Measurements from ENCODE around the gene AKNA. TPM values are rescaled to one million over a fixed set of nuclear protein-coding genes. Genes with fewer than 3 reads are reported as not detected.
"Not testable (repeated sequence)": the region's sequence is repeated elsewhere in the genome, so short reads cannot be mapped to it uniquely, and the experiment has no call there.

The AKNA gene
- total RNA-seq, 8 experiments from 2014 or later: 2.7 to 25.7 (median 10.8) TPM

DNA sequence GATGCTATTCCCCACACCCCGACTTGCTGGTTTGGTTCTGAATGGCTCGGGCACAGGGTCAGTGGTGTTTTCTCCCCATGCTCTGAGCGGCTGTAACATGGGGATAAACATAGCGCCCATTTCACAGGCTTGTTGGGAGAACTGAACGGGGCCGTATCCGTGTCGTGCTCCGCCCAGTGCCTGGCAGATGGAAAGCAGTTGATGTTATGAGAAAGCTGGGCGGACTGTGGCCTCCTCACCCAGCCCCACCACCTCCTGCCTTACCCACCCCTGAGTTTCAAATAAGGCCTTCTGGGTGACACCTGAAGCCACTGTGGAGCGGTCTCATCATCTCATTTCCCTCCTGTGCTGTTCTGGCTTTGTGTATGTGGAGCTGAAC, 43.6 kb downstream of the AKNA start:
- Histone ChIP-seq H3K4me1 (replicated peaks in 1 of 2) (peaks cover 7 to 8% of the 10 kb centered on the region in 2 donors), H3K4me3 (no peak overlapping the region), H3K27ac (no peak overlapping the region)
- 46 to 100% (median 92%) methylated on average over 1 to 9 of the region's 11 CpGs; no CpG with 5 or more reads in 3 of the 10 experiments for WGBS, 10 experiments
- ATAC-seq (replicated peaks in 6 of 8): no peak
- in situ Hi-C loops (cut with MboI; ENCODE audit: low pct_unique_long_range_greater_than_20kb in 2 of 9, low sequenced_read_pairs in 9 of 9, unreplicated experiment in 9 of 9): no loop called here

DNA sequence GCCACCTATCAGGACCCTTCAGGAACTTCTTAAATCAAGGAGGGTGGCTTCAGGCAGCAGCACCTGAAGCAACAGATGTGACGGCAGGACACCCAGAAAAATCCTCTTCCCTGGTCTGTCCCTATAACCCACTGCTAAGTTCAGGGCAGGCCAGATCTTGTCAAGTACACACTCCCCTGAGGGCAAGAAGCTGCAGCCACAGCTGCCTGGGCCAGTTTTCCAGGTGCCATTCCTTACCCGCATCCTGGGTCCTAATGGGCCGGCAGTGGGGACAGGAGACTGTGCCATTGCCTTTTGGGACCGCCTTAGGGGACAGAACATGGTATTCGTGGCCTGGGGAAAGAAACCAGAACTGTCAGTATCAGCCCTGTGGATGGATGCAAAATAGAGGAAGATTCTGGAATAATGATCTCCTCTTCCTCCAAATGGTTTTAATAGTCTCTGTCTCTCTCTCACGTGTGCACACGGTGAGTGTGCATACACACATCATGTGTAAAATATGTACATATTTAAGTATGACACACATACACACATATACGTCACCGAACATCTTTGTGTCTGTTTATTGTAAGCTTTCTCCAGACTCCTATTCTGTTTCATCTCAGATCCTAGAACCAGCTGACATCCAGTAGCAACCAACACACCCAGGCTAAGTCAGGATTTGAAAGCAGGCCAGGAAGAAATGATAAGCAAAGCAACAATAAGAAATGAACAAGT, 44.2 kb downstream of the AKNA start:
- peaks cover 4 to 5% of the 10 kb centered on the region in 2 donors for H3K4me1 ChIP-seq (replicated peaks in 1 of 2)
- H3K27ac ChIP-seq: no peak overlapping the region
- H3K4me3 ChIP-seq: no peak overlapping the region
- in situ Hi-C loops (cut with MboI; ENCODE audit: low pct_unique_long_range_greater_than_20kb in 2 of 9, low sequenced_read_pairs in 9 of 9, unreplicated experiment in 9 of 9): no loop called here
- WGBS, 10 experiments: 63 to 100% (median 97%) methylated on average over 1 to 9 of the region's 9 CpGs; no CpG with 5 or more reads in 2 of the 10 experiments
- no peak for ATAC-seq (replicated peaks in 6 of 8)

DNA sequence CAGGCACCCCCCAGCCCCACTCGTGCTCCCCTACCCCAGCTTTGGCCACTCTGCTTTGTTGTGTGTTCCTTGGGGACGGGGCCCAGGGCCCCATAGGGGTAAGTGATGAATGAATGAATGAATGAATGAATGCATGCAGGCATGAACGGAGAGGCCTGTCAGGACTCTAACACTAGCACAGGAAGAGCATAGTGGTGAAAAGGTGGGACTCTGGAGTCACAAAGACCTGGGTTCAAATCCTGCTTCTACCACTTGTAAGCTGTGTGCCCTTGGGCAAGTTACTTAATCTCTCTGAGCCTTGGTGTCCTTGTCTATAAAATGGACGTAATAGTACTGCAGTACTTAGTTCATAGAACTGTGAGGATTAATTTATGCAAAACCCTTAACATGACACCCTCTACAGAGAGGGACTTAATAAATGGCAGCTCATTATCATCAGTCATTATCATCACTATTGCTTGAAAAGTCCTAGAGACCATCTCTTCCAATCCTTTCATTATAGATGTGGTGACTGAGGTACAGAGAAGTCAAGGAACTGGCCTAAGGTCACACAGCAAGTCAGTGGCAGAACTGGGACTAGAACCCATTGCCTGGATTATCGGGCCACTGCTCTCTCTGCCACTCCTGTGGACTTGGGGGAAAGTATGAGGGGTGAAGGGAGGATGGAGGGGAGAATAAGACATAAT, 44.9 kb downstream of the AKNA start:
- 71 to 100% (median 100%) methylated on average over 1 to 3 of the region's 5 CpGs; no CpG with 5 or more reads in 5 of the 10 experiments for WGBS, 10 experiments
- Histone ChIP-seq H3K27ac (no peak overlapping the region), H3K4me3 (no peak overlapping the region), H3K4me1 (replicated peaks in 1 of 2) (no peaks in the 10 kb centered on the region)
- ATAC-seq (replicated peaks in 6 of 8): no peak
- in situ Hi-C loops (cut with MboI; ENCODE audit: low pct_unique_long_range_greater_than_20kb in 2 of 9, low sequenced_read_pairs in 9 of 9, unreplicated experiment in 9 of 9): no loop called here

DNA sequence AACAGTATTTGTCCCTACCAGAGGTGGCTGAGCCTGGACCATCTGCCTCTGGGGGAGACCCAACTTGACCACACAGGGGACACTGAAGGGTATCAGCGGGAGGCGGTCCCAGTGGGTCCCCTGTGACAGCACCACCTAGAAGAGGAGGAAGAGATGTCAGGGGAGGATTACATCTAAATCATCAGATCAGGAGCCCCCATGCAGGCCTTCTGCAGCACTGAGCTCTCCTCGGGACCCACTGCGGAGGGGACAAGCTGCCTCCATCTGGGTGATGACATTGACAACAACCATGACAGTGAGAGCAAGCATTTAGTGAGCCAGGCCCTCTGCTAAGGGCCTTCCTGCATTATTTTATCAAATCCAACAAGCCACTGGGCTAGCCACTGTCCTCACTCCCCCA, 45.8 kb downstream of the AKNA start:
- in situ Hi-C loops (cut with MboI; ENCODE audit: low pct_unique_long_range_greater_than_20kb in 2 of 9, low sequenced_read_pairs in 9 of 9, unreplicated experiment in 9 of 9): no loop called here
- 94 to 100% (median 100%) methylated on average over 1 to 2 of the region's 4 CpGs; no CpG with 5 or more reads in 6 of the 10 experiments for WGBS, 10 experiments
- ATAC-seq (replicated peaks in 6 of 8): no peak
- Histone ChIP-seq H3K4me3 (no peak overlapping the region), H3K27ac (no peak overlapping the region), H3K4me1 (replicated peaks in 1 of 2) (no peaks in the 10 kb centered on the region)

DNA sequence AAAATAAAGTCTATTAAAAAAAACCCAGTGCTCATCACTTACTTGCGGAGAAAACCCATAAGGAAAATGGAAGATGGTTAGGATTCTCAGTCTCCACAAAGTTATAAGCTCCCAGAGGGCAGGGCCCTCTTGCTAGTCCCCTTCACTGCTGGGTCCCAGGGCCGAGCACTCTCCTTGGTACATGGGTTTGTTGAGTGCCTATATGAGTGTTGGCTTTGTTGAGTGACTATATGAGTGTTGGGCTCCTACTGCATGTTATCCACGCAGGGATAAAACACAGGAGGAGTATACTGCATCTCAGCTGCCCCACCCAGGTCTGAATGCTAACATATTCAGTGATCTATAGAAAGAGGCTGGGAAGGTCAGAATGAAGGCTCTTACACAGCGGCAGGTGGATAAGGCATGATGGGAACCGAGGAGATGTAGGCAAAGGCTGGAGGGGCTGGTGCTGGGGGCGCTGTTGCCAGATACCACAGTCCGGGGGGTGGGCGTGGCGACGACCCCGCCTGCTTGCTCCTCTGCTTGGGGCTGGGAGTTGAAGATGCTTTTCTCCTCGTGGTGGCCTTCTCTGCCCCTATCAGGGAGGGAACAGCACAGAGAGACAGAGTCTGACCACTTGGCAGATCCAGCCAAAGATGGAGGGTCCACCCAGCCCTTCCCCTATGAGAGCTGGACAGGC, 46.5 kb downstream of the AKNA start:
- in situ Hi-C loops (cut with MboI; ENCODE audit: low pct_unique_long_range_greater_than_20kb in 2 of 9, low sequenced_read_pairs in 9 of 9, unreplicated experiment in 9 of 9): no loop called here
- Histone ChIP-seq H3K4me1 (replicated peaks in 1 of 2) (no peaks in the 10 kb centered on the region), H3K27ac (no peak overlapping the region), H3K4me3 (no peak overlapping the region)
- 83 to 100% (median 100%) methylated on average over 1 to 4 of the region's 12 CpGs; no CpG with 5 or more reads in 2 of the 10 experiments for WGBS, 10 experiments
- no peak for ATAC-seq (replicated peaks in 6 of 8)

DNA sequence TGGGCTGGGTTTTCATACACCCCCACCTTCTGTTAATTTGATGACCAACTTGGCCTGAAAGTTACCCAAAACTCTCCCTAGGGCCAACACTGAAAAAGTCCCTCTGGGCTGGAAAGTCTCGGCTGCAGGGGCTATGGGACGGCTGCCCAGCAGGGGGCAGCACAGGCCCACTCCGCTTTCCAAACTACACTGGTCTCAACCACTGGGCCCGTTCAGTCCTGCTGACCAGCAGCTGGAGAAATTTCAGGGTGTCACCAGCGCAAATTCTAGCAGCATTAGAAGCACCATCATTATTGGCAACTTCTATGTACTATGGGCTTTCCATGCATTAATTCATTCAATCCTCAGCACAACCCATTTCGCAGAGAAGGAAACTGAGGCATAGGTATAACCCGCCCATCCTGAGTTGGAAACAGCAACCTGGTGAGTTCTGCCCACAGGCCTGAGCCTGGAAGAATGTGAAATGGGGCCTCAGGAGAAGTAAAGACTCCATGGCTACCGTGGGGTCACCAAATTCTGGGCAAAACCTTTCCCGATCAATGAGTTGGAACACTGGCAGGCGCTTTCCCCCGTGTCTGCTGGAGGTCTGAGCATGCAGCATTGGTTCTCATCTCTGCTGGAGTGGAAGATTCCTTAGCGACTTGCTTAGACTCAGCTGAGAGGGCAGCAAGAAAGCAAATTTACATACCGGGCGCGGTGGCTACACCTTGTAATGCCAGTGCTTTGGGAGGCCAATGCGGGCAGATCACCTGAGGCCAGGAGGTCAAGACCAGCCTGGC, 48.5 kb downstream of the AKNA start:
- Histone ChIP-seq H3K4me3 (no peak overlapping the region), H3K27ac (no peak overlapping the region), H3K4me1 (replicated peaks in 1 of 2) (no peaks in the 10 kb centered on the region)
- WGBS, 10 experiments: 0 to 93% (median 75%) methylated on average over 2 to 14 of the region's 16 CpGs; no CpG with 5 or more reads in 1 of the 10 experiments
- peak in 7 of 8 experiments; percentile 32 to 96 (median 45) for ATAC-seq (replicated peaks in 6 of 8)
- in situ Hi-C loops (cut with MboI; ENCODE audit: low pct_unique_long_range_greater_than_20kb in 2 of 9, low sequenced_read_pairs in 9 of 9, unreplicated experiment in 9 of 9): no loop called here

DNA sequence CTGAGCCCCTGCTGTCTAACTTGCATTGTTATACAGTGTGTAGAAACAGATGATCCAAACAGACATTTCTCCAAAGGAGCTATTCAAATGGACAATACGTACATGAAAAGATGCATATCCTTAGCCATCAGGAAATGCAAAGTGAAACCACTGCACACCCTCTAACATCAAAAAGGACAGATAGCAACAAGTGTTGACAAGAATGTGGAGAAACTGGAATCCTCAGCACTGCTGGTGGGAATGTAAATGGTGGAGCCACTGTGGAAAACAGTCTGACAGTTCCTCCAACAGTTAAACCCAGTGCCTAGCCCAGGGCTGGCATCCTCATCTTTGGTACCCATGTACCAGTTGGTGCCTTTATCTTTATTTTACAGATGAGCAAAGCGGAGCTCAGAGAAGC, 49.6 kb downstream of the AKNA start:
- WGBS, 10 experiments: 0 to 100% (median 86%) methylated on average over 1 to 2 of the region's 2 CpGs; no CpG with 5 or more reads in 5 of the 10 experiments
- peak in 3 of 8 experiments; percentile 8 to 50 (median 37) for ATAC-seq (replicated peaks in 6 of 8)
- in situ Hi-C loops (cut with MboI; ENCODE audit: low pct_unique_long_range_greater_than_20kb in 2 of 9, low sequenced_read_pairs in 9 of 9, unreplicated experiment in 9 of 9): no loop called here
- Histone ChIP-seq H3K4me3 (no peak overlapping the region), H3K27ac (no peak overlapping the region), H3K4me1 (replicated peaks in 1 of 2) (no peaks in the 10 kb centered on the region)

DNA sequence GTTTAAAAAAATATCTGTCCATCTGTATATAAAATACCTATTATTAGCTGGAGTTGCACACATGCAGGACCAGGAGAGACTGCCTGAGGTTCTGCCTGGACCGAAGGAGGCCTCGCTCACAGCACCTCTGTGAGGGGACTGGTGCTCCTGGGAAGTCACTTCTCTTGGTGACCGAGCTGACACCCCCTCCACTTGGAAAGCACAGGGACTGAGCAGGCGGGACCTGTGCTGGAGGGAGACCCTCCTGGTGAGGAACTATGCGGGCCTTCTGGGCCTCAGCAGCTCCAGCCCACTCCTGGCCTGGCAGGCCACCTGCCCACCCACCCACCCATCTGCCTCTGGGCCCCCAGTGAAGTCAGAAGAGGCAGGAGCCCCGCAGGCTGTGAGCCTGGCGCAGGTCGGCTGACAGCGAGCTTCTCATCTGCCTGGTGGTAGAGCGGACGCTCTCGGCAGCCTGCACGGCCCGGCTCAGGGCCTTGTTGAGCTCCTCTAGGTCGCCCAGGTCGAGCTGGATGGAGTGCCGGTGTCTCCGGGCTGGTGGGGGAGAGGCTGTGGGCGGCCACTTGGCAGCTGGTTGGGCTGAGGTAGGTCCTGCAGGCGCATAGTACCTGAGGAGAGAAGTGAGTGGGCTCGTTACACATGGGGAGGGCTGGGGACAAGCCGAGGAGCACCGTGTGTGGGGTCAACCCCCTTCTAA, 50.9 kb downstream of the AKNA start:
- Histone ChIP-seq H3K4me3 (no peak overlapping the region), H3K4me1 (replicated peaks in 1 of 2) (no peaks in the 10 kb centered on the region), H3K27ac (no peak overlapping the region)
- in situ Hi-C loops (cut with MboI; ENCODE audit: low pct_unique_long_range_greater_than_20kb in 2 of 9, low sequenced_read_pairs in 9 of 9, unreplicated experiment in 9 of 9): no loop called here
- ATAC-seq (replicated peaks in 6 of 8): peak in 3 of 8 experiments; percentile 12 to 23 (median 16)
- 91 to 100% methylated on average over 4 to 6 of the region's 23 CpGs; no CpG with 5 or more reads in 8 of the 10 experiments for WGBS, 10 experiments

DNA sequence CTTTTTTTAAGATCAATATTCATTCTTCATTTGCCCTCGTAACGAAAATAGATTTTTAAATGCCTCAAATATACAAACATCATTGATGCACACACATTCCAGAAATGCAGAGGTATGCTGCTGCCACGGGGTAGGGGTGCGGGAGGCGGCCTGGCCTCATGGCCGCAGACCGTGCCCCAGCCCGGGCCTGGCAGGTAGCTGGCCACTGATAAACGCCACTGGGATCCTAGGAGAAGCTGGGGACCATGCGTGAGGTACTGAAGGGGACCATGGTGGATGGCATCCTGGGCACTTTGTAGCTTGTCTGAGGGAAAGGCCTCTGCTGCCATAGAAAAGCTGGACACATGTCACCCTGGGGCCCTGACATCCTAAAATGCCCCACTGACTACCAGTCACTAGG, 51.6 kb downstream of the AKNA start:
- H3K27ac ChIP-seq: no peak overlapping the region
- no peak overlapping the region for H3K4me3 ChIP-seq
- no peak for ATAC-seq (replicated peaks in 6 of 8)
- no peaks in the 10 kb centered on the region for H3K4me1 ChIP-seq (replicated peaks in 1 of 2)
- 70 to 100% (median 81%) methylated on average over 1 to 9 of the region's 10 CpGs; no CpG with 5 or more reads in 3 of the 10 experiments for WGBS, 10 experiments
- in situ Hi-C loops (cut with MboI; ENCODE audit: low pct_unique_long_range_greater_than_20kb in 2 of 9, low sequenced_read_pairs in 9 of 9, unreplicated experiment in 9 of 9): no loop called here

DNA sequence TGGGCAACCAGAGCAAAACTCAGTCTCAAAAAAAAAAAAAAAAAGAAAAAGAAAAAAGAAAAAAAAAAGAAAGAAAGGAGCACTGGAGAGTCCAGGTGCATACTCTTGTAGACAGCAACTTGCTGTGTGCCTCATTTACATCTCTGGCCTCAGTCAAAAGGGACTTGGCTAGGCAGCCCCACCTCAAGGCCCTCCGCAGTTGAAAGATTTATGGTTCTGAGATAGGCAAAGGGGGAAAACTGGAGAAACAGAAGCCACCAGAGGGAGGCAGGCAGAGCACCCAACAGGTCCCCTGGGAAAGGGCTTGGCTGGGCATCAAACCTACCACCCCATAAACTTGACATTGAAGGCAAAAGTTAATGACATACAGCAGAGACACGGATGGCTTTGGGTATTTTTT, 52.0 kb downstream of the AKNA start:
- in situ Hi-C loops (cut with MboI; ENCODE audit: low pct_unique_long_range_greater_than_20kb in 2 of 9, low sequenced_read_pairs in 9 of 9, unreplicated experiment in 9 of 9): no loop called here
- Histone ChIP-seq H3K4me1 (replicated peaks in 1 of 2) (no peaks in the 10 kb centered on the region), H3K27ac (no peak overlapping the region), H3K4me3 (no peak overlapping the region)
- ATAC-seq (replicated peaks in 6 of 8): no peak
- 46 to 89% (median 65%) methylated on average over 1 to 2 of the region's 2 CpGs; no CpG with 5 or more reads in 3 of the 10 experiments for WGBS, 10 experiments

DNA sequence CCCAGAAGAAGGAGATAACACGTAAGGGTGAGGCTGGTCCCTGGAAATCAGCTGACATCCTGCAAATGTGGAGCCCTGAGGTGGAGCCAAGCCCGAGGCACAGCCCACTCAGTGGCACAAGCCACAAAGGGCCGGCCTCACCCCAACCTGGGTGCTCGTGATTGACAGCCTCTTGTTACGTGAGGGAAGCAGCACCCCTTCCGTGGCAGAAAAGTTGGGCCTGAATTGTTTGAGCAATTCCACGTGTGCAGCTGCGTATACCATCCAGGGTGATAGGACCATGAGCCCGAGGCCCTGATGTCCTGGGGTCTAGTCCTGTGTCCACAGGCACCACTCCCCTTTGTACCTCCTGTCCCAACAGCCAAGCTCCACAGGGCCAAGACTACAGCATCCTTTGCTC, 53.3 kb downstream of the AKNA start:
- peak in 1 of 8 experiments; percentile 2 for ATAC-seq (replicated peaks in 6 of 8)
- Histone ChIP-seq H3K4me3 (no peak overlapping the region), H3K27ac (no peak overlapping the region), H3K4me1 (replicated peaks in 1 of 2) (no peaks in the 10 kb centered on the region)
- 72 to 80% methylated on average over 1 to 5 of the region's 9 CpGs; no CpG with 5 or more reads in 8 of the 10 experiments for WGBS, 10 experiments
- in situ Hi-C loops (cut with MboI; ENCODE audit: low pct_unique_long_range_greater_than_20kb in 2 of 9, low sequenced_read_pairs in 9 of 9, unreplicated experiment in 9 of 9): no loop called here

DNA sequence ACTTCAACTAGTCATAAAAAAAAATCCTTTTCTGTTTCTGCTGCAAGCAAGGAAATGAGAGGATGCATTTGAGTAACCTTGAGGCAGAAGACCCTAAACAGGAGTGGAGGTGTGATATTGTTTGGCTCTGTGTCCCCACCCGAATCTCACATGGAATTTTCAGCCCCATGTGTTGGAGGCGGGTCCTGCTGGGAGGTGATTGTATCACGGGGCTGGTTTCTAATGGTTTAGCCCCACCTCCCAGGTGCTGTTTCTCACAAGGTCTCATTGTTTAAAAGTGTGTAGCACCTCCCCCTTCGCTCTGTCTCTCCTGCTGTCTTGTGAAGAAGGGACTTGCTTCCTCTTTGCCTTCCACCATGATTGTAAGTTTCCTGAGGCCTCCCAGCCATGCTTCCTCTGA, 54.1 kb downstream of the AKNA start:
- H3K4me3 ChIP-seq; H3K27ac ChIP-seq; H3K4me1 ChIP-seq (replicated peaks in 1 of 2); in situ Hi-C loops (cut with MboI; ENCODE audit: low pct_unique_long_range_greater_than_20kb in 2 of 9, low sequenced_read_pairs in 9 of 9, unreplicated experiment in 9 of 9): not testable (repeated sequence)
- no CpG with 5 or more reads among the region's 4 CpGs for WGBS, 10 experiments
- peak in 2 of 8 experiments; percentile 12 to 37 for ATAC-seq (replicated peaks in 6 of 8)
